Measurements from ENCODE around the gene CPXM1.

CPXM1 gene

GRCh38 chr20:2746636-2747265 lies 53.7 kb downstream of the CPXM1 start:
- no peak overlapping the region for H3K4me3 ChIP-seq (ENCODE audit: low read depth, low read length)
- no peak for DNase-seq (ENCODE audit: low read depth, low spot score)
- in situ Hi-C loops (cut with HindIII; ENCODE audit: low sequenced_read_pairs), result no loop called here
- no peak for TF ChIP-seq CTCF (IDR thresholded peaks at IDR 0.05; ENCODE audit: low read depth, low read length)

- DNase-seq (ENCODE audit: low read depth, low spot score), result no peak
- TF ChIP-seq CTCF (IDR thresholded peaks at IDR 0.05; ENCODE audit: low read depth, low read length), result no peak
- no peak overlapping the region for H3K4me3 ChIP-seq (ENCODE audit: low read depth, low read length)
- in situ Hi-C loops (cut with HindIII; ENCODE audit: low sequenced_read_pairs), result no loop called here
These were observed 54.3 kb downstream of the CPXM1 start for GRCh38 chr20:2745936-2746635.

- in situ Hi-C loops (cut with HindIII; ENCODE audit: low sequenced_read_pairs), result no loop called here
- no peak for TF ChIP-seq CTCF (IDR thresholded peaks at IDR 0.05; ENCODE audit: low read depth, low read length)
- no peak overlapping the region for H3K4me3 ChIP-seq (ENCODE audit: low read depth, low read length)
- DNase-seq (ENCODE audit: low read depth, low spot score), result no peak
These were observed 55.1 kb downstream of the CPXM1 start for GRCh38 chr20:2745060-2745910.

Data from astrocyte of the spinal cord (primary cell).